GM19238 (cell line): ENCODE results near the gene PHLPP1.

Source experiments
- DNase-seq: peaks from one replicate; pipeline ENCODE4 v3.0.0; 2011; ENCODE audit warnings: low spot score; ENCODE audit not compliant: insufficient read length

Gene PHLPP1

DNA sequence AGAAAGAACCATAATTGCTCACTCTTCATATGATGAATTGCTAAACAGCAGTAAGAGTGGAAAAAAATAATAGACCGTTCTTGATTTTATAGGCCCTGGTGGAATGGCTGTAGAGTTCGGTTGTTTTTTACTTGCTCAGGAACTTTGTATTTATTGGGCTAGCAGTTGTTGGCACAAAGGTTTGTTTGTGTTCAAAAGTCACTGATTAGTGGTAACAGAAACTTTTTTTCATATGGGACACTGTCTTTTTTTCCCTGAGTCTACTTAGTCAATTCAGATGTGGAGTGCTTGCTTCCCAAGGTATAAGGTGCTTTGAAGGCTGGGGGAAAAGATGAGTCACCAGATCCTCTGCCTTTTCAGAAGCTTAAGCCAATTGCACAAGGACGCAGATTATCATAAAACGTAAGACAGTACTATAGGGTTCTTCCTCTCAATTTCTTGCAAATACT is 25.8 kb downstream of the PHLPP1 start:
- no peak for DNase-seq

DNA sequence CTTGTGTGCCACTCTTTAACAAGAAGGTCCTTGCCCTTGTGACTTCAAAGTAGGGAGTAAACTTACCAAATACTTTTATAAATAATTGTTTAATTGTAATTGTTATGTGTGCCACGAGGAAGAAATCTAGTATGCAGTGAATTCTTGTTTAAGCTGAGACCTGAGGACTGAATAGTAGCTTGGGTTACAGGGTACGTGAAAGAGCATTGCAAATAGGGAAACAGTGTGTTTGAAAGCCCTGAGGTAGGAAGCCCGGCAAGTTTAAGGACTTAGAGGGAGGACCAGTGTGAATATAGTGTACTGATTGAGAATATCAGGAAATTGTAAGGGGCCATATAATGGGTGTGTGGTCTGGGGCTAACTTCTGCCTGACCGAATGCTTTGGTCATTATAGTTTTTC is 26.2 kb downstream of the PHLPP1 start:
- DNase-seq: no peak

DNA sequence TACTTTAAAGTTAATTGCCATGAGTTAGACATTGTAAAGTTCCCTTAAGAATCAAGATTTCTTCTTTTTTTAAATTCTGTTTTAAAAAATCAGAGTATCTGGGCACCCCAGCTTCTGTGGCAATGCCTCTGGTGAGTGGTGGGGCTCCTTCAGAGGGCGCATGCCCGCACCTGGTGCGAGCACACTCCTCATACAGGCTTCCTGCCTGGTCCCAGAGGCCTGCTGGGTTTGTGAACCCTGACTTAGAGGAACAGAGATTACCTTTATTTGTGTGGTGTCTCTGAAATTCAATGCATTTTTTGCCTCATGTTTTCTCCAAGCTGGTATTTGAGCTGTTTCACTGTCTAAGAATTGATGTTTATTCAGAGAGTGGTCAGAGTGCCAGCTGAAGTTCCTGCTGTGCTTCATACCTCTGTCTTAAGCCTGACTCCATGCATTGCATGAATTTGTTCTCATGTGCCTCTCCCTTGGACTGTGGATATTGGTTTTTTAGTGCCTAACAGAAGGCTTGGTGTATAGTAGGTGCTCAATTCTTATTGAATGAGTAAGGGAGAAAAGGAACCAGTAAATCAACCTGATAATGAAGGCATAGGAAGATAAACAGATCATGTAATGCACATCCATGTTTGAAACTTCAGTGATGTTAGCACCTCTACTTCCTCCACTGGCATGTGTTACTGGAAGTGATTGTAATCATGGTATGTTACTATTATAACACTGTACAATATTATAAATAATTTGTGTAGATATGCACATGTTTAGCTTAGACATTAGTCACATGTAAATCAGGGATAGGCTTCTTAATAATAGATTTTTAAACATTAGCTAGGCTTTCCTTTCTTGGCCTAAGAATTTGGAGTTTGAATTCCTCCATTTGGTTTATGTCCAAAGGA is 29.0 kb downstream of the PHLPP1 start:
- DNase-seq: peak; percentile 29

DNA sequence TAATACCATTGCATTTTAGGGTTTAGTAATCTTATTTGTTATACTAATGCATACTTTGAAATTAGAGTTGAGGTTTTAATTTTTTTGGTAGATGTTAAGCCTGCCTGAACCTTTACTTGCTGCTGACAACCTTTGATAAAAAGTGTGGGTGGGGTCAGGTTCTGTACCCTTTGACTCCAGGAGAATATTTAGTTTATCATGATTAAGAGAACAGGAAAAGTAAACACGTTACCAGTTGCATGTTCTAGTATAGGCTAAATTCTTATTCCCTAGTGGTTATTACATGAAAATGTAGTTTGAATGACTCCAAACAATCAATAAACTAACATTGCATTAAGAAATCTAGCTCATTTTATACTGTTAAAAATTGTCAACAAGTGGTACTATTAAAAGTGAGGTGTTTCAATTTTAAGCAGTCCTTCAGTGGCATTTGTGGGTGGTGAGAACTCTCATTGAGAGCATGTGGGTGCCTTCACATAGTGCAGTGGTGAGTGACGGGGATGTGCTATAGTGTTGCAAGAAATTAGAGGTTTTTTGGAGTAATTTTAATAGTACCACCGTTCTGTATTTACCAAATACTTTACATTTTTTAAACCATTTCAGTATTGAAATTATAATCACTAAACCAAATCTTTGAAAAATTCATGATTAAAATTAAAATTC is 29.9 kb downstream of the PHLPP1 start:
- no peak for DNase-seq

DNA sequence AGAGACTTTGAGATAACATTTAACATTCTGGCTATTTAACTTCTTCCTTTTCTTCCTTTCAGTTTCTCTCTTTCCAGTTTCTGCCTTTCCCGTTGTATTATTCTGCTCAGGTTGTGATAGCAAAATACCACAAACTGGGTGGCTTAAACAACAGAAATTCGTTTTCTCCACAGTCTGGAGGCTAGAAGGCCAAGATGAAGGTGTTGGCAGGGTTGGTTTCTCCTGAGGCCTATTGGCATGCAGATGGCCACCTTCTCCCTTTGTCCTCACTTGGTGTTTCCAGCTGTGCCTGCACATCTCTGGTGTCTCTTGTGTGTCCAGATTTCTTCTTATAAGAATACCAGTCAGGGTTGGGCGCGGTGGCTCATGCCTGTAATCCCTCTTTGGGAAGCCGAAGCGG is 34.0 kb downstream of the PHLPP1 start:
- no peak for DNase-seq

DNA sequence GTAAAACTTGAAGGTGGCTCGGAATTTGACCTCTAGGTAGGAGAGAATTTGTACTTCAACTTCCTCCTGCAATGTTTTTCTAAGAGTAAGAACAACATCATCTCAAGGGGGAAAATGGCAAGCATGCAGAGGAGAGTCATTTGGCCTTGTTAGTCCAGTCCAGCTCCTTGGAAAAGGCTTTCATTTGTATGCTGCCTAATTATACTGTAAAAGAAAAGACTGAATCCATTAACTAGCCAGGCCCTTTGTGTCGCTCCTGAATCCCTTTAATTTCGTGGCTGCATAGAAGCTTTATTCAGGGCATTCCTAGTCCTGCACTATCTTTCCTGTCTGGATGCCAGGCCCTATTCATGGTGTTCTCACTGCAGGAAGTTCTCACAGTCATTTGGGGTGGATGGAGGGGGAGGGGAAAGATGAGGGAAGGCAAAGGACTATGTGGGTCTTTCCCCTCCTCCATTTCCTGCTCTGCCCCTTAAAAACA is 36.0 kb downstream of the PHLPP1 start:
- DNase-seq: no peak

DNA sequence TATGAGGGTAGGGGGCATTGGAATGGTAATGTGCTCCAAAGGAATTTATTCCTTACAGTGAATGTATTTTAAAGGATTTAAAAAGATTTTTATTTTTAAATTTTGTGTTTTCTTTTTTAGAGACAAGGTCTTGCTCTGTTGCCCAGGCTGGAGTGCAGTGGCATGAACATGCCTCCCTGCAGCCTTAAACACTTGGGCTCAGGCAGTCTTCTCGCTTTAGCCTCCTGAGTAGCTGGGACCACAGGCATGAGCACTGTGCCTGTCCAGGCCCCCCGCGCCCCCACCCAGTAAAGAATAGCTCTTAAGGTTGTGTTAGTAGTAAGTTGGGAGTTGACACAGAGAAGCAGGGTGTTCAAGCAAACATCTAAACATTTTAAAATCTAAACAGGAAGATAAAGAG is 36.6 kb downstream of the PHLPP1 start:
- no peak for DNase-seq

DNA sequence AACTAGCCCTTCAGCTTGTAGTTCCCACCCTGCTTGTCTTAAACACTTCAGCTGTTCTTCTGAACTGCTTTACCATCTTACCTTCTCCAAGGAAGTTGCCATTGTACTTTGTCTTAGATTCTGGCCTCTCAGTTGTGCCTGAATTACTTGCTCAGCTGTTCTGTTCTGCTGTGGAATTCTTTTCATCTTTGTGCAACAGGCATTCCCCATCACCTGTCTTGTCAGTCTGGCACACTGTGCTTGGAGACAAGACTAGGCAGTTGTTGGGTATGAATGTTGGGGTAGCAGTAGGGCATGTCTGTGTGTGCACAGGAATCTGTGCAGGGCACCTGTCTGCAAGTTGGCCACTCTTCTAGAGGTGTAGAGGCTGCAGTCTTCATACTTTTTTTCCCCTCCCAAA is 38.7 kb downstream of the PHLPP1 start:
- no peak for DNase-seq

DNA sequence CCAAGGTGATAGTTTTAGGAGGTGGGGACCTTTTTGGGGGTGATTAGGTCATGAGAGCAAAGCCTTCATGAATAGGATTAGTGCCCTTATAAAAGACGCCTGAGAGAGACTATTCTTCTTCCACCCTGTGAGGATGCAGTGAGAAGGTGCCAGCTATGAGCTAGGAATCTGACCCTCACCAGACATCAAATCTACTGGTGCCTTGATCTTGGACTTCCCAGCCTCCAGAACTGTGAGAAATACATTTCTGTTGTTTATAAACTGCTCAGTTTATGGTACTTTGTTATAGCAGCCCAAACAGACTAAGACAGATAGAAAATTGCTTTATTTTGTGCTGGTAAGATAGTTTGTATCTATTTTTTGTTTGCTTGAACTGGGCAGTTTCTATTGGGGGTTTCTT is 40.1 kb downstream of the PHLPP1 start:
- no peak for DNase-seq

DNA sequence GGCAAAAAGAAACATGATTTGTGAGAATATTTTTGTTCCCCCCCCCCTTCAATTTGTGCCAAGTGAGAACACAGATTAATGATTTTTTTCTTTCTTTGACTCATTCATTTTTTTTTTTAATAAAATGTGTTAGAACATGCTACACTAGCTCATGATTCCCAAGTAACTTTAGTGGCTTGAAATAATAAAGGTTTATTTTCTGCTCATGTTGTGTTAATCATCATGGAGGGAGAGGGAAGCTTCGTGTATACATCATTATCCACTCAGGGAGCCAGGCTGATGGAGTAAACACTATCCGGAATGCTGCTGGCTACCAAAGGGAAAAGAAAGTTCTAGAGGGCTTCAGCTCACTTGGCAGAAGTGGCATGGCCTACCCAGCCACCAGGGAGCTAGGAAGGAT is 40.6 kb downstream of the PHLPP1 start:
- no peak for DNase-seq

DNA sequence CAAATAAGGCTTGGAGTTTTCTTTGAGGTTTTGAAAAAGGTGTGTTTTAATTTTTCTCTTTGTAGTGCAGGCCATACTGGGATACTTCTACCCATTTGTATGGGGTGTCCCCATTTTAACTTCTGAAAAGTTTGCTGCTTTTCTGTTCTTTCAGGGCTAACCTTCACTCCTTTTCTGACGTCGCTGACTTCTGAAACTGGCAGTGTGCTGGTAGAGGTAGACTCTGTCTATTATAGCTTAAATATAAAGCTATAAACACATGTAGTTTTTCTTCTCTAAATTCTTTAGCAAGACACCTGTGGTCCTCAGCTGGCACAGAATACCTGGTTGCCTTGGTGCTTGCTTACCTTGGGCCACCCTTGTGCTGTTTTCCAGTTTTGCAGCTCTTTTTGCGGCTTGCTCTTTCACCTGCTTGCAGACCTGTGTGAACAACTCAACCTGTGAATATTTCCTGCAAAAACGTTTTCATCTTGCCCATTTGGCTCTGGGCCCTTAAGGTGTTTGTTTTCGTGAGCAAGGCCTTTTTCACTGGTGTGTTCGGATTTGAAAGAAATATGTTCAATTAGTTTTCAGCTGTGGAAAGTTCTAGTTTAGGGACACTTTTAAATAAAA is 42.2 kb downstream of the PHLPP1 start:
- DNase-seq: no peak

DNA sequence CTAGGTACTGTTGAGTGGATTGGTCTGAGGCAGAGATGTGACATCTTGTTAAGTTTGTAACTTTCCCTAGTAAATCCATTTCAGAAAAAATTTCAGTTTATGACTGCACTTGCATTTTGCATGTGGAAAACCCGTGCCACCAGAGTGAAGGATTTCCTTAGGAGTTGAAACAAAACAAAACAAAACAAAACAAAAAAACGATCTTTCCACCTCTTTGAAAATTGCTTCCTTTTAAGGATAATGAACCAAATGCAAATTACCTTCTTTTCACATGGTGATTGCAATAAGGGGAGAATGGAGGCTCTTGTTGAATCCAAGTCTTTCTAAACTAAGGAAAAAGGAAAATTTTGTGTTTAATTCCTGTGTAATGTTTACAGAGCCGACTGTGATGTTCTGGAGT is 43.2 kb downstream of the PHLPP1 start:
- DNase-seq: no peak

DNA sequence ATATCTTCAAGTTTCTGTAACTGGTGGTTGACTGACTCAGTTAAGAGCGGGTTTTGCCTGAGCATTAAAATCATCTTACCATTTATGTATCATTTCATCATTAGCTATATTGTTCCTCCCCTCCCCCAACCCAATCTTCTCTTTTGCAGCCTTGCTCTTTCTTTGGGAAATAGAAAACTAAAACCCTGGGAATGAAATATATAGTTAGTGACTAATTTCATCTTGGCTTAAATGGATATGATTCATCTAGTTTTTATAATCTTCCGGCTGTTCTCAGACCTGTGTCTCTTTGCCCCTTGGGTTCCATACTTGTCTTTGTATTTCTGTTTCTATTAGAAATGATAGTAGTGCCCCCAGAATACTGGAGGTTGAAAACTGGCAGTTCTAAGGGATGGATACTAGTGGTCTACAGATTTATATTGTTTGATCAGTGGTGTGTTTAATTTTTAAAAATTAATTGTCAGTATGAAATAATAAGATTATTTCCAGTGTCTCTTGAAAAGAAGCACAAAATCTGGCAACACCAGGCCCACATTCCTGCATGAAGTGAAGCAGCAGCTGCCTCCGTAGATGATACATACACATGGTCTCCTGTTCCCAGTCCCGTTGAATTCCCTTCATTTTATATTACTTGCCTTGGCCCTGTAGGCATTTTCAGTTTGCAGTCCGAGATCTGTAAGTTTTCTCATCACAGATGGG is 44.5 kb downstream of the PHLPP1 start:
- DNase-seq: no peak

DNA sequence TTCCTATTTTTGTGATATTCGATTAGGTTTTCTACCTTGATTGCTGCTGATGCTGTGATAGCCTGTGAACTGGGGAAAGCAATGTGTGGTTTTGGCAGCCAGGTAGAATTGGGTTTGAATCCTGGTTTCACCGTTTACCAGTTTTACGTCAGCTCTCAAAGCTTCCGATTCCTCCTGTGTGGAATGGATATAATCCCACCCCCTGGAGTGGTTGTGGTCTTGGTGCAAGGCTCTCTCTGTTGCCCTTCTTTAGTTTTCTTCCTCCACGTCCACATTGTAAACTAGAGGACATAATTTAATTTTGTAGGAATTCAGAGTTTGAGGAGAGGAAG is 45.0 kb downstream of the PHLPP1 start:
- DNase-seq: no peak

DNA sequence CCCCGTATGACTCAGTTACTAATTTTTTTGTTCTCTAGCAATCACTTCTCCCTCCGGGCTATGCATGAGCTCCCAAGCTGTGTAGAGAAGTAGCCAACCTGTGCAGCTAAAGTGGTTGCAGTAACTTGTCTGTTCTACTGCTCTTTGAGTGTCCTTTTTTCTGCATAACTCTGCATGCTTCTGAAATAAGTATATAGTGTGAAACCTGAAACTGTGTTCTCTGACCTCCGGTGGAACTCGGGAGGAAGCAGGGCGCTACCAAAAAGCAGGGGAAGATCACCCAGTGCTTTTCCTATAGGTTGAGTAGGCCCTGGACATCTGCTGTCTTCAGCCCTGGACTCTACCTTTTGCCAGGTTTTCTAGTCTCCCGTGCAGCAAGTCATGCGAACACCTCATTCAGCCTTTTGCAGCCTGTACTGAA is 47.8 kb downstream of the PHLPP1 start:
- no peak for DNase-seq

DNA sequence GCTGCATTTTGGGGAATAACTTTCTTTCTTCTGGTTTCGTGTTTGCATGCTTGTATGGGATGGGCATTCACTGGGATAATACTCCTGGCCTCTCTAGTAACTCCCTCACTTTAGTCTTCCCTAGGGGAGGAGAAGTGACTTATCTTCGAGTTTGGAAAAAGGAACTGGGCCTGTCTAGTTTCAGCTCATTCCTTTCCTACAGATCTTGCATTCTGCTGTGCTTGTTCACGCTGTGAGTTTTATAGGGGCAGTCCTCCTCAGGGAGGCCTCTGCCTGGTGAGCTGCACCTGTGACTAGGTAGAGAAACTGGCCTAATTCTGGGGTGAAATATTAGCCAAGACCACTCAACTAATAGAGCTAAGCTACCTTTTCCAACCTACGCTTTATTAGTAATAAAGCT is 50.9 kb downstream of the PHLPP1 start:
- DNase-seq: no peak

DNA sequence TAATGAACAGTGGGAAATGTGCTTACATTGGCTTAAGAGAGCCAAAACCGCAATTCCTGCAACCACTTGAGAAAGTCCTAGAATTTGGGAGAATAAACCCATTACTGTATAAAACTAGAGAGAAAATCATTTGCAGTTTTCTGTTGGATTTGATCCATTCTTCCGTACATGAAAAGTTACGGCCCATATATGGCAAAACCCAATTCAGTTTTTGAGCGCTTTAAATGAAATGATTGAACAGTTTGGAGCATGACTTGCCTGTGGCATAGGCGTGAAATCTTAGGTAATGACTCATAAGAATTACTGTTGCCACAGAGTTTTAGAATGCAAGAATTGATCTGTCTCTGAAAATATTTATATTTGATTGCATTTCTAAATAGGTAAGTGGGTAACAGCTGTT is 52.0 kb downstream of the PHLPP1 start:
- DNase-seq: no peak

DNA sequence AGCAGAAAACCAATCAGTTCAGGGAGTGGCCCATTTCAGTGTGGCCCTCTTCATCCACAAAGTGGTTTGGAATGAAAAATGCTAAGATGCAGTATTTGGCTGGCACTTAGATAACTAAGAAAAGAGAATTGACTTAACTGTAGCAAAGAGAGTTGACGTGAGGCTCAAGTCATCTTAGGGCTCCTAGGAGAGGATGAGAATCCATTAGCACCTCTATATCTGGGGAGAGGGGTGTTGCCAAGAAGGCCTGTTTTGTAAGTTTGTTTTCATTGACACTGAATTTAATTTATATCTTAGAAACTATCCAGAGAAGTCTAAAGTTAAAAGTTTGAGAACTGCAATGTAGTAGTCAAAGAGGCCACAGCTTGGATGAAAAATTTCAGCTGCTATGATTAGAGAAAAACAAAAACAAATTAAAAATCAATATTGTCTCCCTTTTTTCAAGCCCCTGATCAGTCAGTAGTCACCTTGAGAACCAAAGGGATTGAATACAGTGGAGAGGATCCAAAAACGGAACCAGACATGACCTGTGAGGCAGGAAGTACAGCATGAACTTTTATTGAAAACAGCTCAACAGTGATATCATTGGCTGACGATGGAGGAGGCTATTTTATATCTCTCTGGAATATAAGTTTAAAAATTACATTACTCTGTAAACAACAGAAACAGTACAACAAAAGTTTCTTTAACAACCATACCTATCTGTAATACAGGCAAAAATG is 52.7 kb downstream of the PHLPP1 start:
- DNase-seq: no peak

DNA sequence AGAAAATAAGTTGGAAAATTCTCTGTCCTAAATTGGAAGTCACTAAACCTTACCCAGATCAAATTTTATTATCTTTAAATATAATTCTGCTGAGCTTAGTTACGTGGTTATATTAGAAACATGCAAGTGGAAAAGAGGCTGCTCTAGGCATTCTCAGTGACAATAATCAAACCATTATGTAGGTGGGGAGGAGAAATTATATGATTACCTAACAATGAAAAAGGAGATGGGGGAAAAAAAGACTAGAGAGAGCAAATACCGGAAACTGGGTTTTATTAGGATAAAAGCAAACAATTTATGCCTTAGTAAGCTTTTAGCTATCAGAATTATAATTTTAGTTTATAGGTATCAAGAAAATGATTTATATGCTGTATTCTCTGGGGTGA is 53.2 kb downstream of the PHLPP1 start:
- no peak for DNase-seq

DNA sequence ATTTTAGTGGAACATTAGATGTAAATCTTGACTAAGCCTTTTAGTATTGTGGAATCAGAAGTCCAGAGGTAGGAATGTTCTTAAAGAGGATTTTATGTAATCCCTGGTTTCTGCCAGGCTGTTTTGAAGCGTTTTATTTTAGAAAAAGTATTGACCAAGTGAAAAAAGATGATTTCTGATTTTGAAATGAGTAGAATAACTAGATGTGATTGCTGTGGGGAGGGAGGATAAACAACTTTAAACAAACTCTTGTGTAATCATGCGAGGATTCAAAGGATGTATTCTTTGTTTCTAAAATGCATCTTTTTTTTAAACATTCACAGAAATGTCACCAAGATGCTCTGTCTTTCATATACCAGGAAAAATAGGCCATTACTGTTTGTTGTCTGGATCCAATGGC is 53.9 kb downstream of the PHLPP1 start:
- DNase-seq: no peak
